B cell (primary cell): Measurements from ENCODE around the gene PAEP. TPM values are rescaled to one million over a fixed set of nuclear protein-coding genes. Genes with fewer than 3 reads are reported as not detected.
"Not testable (repeated sequence)": the region's sequence is repeated elsewhere in the genome, so short reads cannot be mapped to it uniquely, and the experiment has no call there.

Source experiments
- ATAC-seq: fragments of 200-7000 bp; cut with Tn5 transposase; one replicate; pipeline ENCODE4 v1.10.0; 2021; ENCODE audit warnings: low read depth, mild to moderate bottlenecking, moderate number of reproducible peaks, moderate library complexity
- CTCF ChIA-PET: fragments of 350-600 bp; sonication (Branson Sonifier 250); formaldehyde crosslinking; loops from one replicate; lab custom pipeline; 2021; ENCODE audit warnings: antibody characterized with exemption, inconsistent platforms; lab: Charles Lee
- POLR2A ChIA-PET: fragments of 350-600 bp; sonication (Branson Sonifier 250); formaldehyde crosslinking; loops from one replicate; lab custom pipeline; 2021; ENCODE audit warnings: antibody characterized with exemption; lab: Charles Lee
- DNase-seq: peaks from one replicate; pipeline ENCODE4 v3.0.0; 2013
- H2AFZ ChIP-seq: 2 replicates; pipeline ENCODE4 v1.6.1; 2012; ENCODE audit warnings: mild to moderate bottlenecking, low read depth, low read length; ENCODE audit not compliant: insufficient read depth, poor library complexity, severe bottlenecking
- H3K27ac ChIP-seq, 2 donors: 1 replicate in 1 of 2; 2 replicates in 1 of 2; pipeline ENCODE4 v1.5.1; 2012 to 2013; ENCODE audit warnings: low read length in 2 of 2, mild to moderate bottlenecking in 2 of 2, moderate library complexity in 1 of 2
- H3K27me3 ChIP-seq, 4 experiments: fragments of 200-600 bp in 1 of 4; sonication (generic) in 1 of 4; replicated peaks in 1 of 4; 1 replicate in 2 of 4; 2 replicates in 2 of 4; pipeline versions ENCODE4 v1.6.1 to v1.7.0; 2013 to 2016; ENCODE audit warnings: low read length in 3 of 4, mild to moderate bottlenecking in 2 of 4, mixed read lengths in 1 of 4, moderate library complexity in 1 of 4; ENCODE audit not compliant: insufficient read depth in 4 of 4, control insufficient read depth in 3 of 4; ENCODE audit errors: control extremely low read depth in 1 of 4
- H3K36me3 ChIP-seq, 2 experiments: replicated peaks in 1 of 2; 1 replicate in 1 of 2; 2 replicates in 1 of 2; pipeline versions ENCODE4 v1.6.1 to v1.7.1; 2013; ENCODE audit warnings: low read length in 1 of 2; ENCODE audit not compliant: insufficient read depth in 2 of 2, control insufficient read depth in 1 of 2; ENCODE audit errors: control extremely low read depth in 1 of 2, extremely low read depth in 1 of 2
- H3K4me1 ChIP-seq, 2 donors: fragments of 200-600 bp in 1 of 2; sonication (generic) in 1 of 2; 1 replicate in 1 of 2; 2 replicates in 1 of 2; pipeline versions ENCODE4 v1.5.1 to v1.6.1; 2013 to 2017; ENCODE audit warnings: low read length in 2 of 2; ENCODE audit not compliant: control insufficient read depth in 2 of 2, insufficient read depth in 2 of 2
- H3K4me2 ChIP-seq: replicated peaks from 2 replicates; pipeline ENCODE3; 2012; ENCODE audit warnings: mild to moderate bottlenecking, low read depth, low read length; ENCODE audit not compliant: poor library complexity, severe bottlenecking
- H3K4me3 ChIP-seq, 5 experiments: fragments of 200-600 bp in 1 of 5; sonication (generic) in 1 of 5; 1 replicate in 3 of 5; 2 replicates in 2 of 5; pipeline versions ENCODE4 v1.5.1 to v1.7.0; 2011 to 2016; ENCODE audit warnings: low read length in 4 of 5, mild to moderate bottlenecking in 4 of 5, low read depth in 2 of 5, control low read depth in 1 of 5, moderate library complexity in 1 of 5; ENCODE audit not compliant: insufficient read depth in 1 of 5; ENCODE audit errors: control extremely low read depth in 1 of 5, extremely low read depth in 1 of 5
- H3K79me2 ChIP-seq: fragments of 200-600 bp; sonication (generic); one replicate; pipeline ENCODE4 v1.6.0; 2016; ENCODE audit warnings: low read length; ENCODE audit not compliant: control insufficient read depth, insufficient read depth
- H3K9ac ChIP-seq: fragments of 200-600 bp; sonication (generic); 2 replicates; pipeline ENCODE4 v1.6.1; 2017; ENCODE audit warnings: mild to moderate bottlenecking, low read length, moderate library complexity
- H3K9me3 ChIP-seq, 3 donors: one replicate each; pipeline versions ENCODE4 v1.6.1 to v1.7.1; 2013; ENCODE audit warnings: low read length in 2 of 3; ENCODE audit not compliant: control insufficient read depth in 2 of 3, insufficient read depth in 1 of 3; ENCODE audit errors: control extremely low read depth in 1 of 3
- H4K20me1 ChIP-seq: 2 replicates; pipeline ENCODE4 v1.6.0; 2012; ENCODE audit warnings: mild to moderate bottlenecking, low read length; ENCODE audit not compliant: insufficient read depth, control insufficient read depth, poor library complexity, severe bottlenecking
- H3K27ac Mint-ChIP-seq: one replicate; pipeline ENCODE4 v1.8.0; 2021; ENCODE audit warnings: mixed read lengths
- H3K27me3 Mint-ChIP-seq: one replicate; pipeline ENCODE4 v1.8.0; 2021; ENCODE audit warnings: mixed read lengths
- H3K4me1 Mint-ChIP-seq: one replicate; pipeline ENCODE4 v1.8.0; 2021; ENCODE audit warnings: mixed read lengths
- H3K4me3 Mint-ChIP-seq: one replicate; pipeline ENCODE4 v1.8.0; 2021; ENCODE audit warnings: mixed read lengths
- H3K9me3 Mint-ChIP-seq: one replicate; pipeline ENCODE4 v1.8.0; 2022; ENCODE audit warnings: mixed read lengths; ENCODE audit not compliant: insufficient read depth
- CTCF ChIP-seq: fragments of 200-600 bp; IDR thresholded peaks from one replicate; pipeline ENCODE4 v1.8.0; 2022; ENCODE audit warnings: antibody characterized with exemption, mild to moderate bottlenecking
- EZH2 ChIP-seq: IDR thresholded peaks from 2 replicates; pipeline ENCODE4 v1.6.1; 2012; ENCODE audit warnings: borderline replicate concordance, low read depth, mild to moderate bottlenecking, moderate library complexity, low read length; ENCODE audit not compliant: insufficient read depth, poor library complexity, severe bottlenecking
- WGBS: methylation state at CpG from one replicate; pipeline ENCODE4 v1.1.5; 2013; ENCODE audit warnings: missing lambda C conversion rate; ENCODE audit not compliant: insufficient coverage; 5-methylcytosine and 5-hydroxymethylcytosine counted together
- intact Hi-C: fragments of 100-400 bp; cut with micrococcal nuclease; formaldehyde crosslinking; loops from one replicate; pipeline ENCODE4 v1.10.0; 2022
- polyA plus RNA-seq: library from polyadenylated mRNA; depleted of rRNA; stranded (reverse); fragments of >200 nt; gene quantifications from 2 replicates; pipeline ENCODE4 v1.2.3, GENCODE V29; 2012
- total RNA-seq, 2 donors: library from RNA; stranded (reverse); fragments of 120-200 nt in 1 of 2; gene quantifications; 1 replicate in 1 of 2; 2 replicates in 1 of 2; pipeline versions ENCODE4 v1.2.3 to v1.2.4, GENCODE V29; 2013 to 2022

Gene PAEP
- total and polyA plus RNA-seq, 2 donors (not counting 1 experiment from before 2014, with no cell fraction given) = not detected

DNA sequence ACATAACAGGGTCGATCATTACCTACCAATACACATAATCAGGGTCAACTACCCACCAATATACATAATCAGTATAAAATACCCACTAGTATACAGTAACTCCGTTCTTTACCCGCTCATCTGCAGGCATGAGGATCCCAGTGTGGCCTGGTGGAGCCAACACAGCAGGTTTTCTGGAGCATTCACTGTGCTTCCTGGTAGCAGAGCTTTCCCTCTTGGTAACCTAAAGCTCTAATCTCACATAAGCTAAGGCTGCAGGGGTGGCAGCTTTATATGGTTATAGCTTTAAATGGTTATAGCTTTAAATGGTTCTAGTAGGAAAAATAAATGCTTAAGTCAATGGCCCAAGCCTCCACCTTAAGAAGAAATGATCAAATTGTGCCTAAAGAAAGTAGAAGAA is 28.4 kb upstream of the PAEP start:
- 95% methylated on average over 3 of the region's 3 CpGs for WGBS
- no peak overlapping the region for H2AFZ ChIP-seq
- no peak overlapping the region for H3K27ac Mint-ChIP-seq
- H4K20me1 ChIP-seq = no peaks in the 10 kb centered on the region
- ChIA-PET CTCF (no interaction called here), POLR2A (no interaction called here)
- intact Hi-C loops = no loop called here
- no peak overlapping the region for H3K27ac ChIP-seq
- no peaks in the 10 kb centered on the region for H3K9me3 ChIP-seq
- TF ChIP-seq EZH2 = no peak
- no peaks in the 10 kb centered on the region for H3K36me3 ChIP-seq
- peaks cover 35% of the 10 kb centered on the region for H3K27me3 Mint-ChIP-seq
- no peaks in the 10 kb centered on the region for H3K9me3 Mint-ChIP-seq
- H3K4me1 Mint-ChIP-seq = no peaks in the 10 kb centered on the region
- H3K4me2 ChIP-seq = no peak overlapping the region
- H3K4me3 Mint-ChIP-seq = no peak overlapping the region
- H3K79me2 ChIP-seq = no peaks in the 10 kb centered on the region
- peaks cover 0 to 3% (median 0%) of the 10 kb centered on the region in 4 experiments for H3K27me3 ChIP-seq
- H3K9ac ChIP-seq = no peak overlapping the region
- no peaks in the 10 kb centered on the region for H3K4me1 ChIP-seq
- DNase-seq = no peak
- H3K4me3 ChIP-seq = no peak overlapping the region
- ATAC-seq = no peak

- no peaks in the 10 kb centered on the region for H3K4me1 Mint-ChIP-seq
- CTCF ChIA-PET = no interaction called here
- Histone ChIP-seq H3K4me3 (no peak overlapping the region), H3K9ac (no peak overlapping the region), H3K4me2 (no peak overlapping the region), H3K36me3 (no peaks in the 10 kb centered on the region), H2AFZ (no peak overlapping the region), H3K27ac (no peak overlapping the region), H4K20me1 (no peaks in the 10 kb centered on the region), H3K79me2 (no peaks in the 10 kb centered on the region), H3K9me3 (no peaks in the 10 kb centered on the region), H3K4me1 (no peaks in the 10 kb centered on the region), H3K27me3 (peaks cover 0 to 3% (median 0%) of the 10 kb centered on the region in 4 experiments)
- peaks cover 39% of the 10 kb centered on the region for H3K27me3 Mint-ChIP-seq
- TF ChIP-seq CTCF (no peak), EZH2 (no peak)
- no peaks in the 10 kb centered on the region for H3K9me3 Mint-ChIP-seq
- H3K27ac Mint-ChIP-seq = no peak overlapping the region
- ATAC-seq (no peak), DNase-seq (no peak)
- POLR2A ChIA-PET = no interaction called here
- no peak overlapping the region for H3K4me3 Mint-ChIP-seq
- intact Hi-C loops = no loop called here
- WGBS = 92% methylated on average over 7 of the region's 12 CpGs
Measured at GRCh38 chr9:135533674-135534073, 27.9 kb upstream of the PAEP start.

DNA sequence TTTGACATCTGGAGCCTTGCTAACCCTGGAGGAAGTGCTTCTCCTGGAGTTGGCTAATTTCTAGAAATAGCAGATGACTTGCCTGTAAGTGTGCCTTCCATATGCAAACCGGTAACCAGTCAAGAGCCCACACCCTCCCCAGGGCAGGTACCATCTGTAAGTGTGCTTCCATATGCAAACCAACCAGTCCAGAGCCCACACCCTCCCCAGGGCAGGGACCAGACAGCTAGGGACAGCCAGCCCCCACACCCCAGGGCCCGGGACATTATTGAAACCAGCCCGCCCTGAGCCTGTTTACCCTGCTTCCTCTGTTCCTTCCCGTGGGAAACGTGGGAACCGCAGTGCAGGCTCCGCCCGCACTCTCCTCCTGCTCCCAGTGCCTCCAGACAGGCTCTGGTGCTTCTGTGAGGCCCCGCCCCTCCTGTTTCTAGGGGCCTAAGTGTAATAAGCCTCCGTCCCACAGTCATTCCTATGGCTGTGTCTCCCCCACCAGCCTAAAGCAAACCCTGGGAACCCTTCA is 27.3 kb upstream of the PAEP start:
- H3K27ac ChIP-seq, H3K4me2 ChIP-seq, H3K4me3 Mint-ChIP-seq, CTCF ChIA-PET, H3K9ac ChIP-seq, POLR2A ChIA-PET, H3K79me2 ChIP-seq, H3K9me3 ChIP-seq, H4K20me1 ChIP-seq, H2AFZ ChIP-seq, H3K4me3 ChIP-seq, H3K9me3 Mint-ChIP-seq, ATAC-seq, H3K4me1 ChIP-seq, H3K27ac Mint-ChIP-seq, DNase-seq, H3K4me1 Mint-ChIP-seq, H3K27me3 ChIP-seq, intact Hi-C loops, H3K36me3 ChIP-seq: not testable (repeated sequence)
- H3K27me3 Mint-ChIP-seq = peaks cover 42% of the 10 kb centered on the region
- WGBS = 31% methylated on average over 10 of the region's 10 CpGs
